ENCODE measurements around the gene RAB6D.
"Not testable (repeated sequence)": the region's sequence is repeated elsewhere in the genome, so short reads cannot be mapped to it uniquely, and the experiment has no call there.

The RAB6D gene

DNA sequence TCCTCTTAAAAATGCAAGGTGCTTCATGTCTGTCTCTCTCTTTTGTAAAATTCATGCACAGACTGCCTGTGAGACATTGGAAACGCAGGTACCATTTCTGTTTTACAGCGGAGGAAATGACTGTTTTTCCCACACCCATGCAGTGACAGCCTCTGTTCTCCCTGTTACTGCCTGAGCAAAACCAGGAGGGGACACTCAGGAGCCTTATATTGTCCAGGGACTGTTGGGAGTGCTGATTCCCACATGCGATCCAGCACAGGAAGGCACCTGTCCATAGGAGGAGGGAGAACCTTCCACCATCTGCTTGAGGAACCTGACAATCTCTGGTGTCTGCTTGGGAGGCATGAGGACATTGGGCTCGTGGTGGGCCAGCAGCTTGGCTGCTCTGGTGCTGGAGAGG, 36.9 kb upstream of the RAB6D start:
- TF ChIP-seq, protein P1, sequence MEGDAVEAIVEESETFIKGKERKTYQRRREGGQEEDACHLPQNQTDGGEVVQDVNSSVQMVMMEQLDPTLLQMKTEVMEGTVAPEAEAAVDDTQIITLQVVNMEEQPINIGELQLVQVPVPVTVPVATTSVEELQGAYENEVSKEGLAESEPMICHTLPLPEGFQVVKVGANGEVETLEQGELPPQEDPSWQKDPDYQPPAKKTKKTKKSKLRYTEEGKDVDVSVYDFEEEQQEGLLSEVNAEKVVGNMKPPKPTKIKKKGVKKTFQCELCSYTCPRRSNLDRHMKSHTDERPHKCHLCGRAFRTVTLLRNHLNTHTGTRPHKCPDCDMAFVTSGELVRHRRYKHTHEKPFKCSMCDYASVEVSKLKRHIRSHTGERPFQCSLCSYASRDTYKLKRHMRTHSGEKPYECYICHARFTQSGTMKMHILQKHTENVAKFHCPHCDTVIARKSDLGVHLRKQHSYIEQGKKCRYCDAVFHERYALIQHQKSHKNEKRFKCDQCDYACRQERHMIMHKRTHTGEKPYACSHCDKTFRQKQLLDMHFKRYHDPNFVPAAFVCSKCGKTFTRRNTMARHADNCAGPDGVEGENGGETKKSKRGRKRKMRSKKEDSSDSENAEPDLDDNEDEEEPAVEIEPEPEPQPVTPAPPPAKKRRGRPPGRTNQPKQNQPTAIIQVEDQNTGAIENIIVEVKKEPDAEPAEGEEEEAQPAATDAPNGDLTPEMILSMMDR (IDR thresholded peaks at IDR 0.05; ENCODE audit: low read depth, low read length, missing control alignments) = no peak
- no peak overlapping the region for H3K4me3 ChIP-seq (ENCODE audit: low read depth, low read length)
- DNase-seq (ENCODE audit: low read depth) = no peak

DNA sequence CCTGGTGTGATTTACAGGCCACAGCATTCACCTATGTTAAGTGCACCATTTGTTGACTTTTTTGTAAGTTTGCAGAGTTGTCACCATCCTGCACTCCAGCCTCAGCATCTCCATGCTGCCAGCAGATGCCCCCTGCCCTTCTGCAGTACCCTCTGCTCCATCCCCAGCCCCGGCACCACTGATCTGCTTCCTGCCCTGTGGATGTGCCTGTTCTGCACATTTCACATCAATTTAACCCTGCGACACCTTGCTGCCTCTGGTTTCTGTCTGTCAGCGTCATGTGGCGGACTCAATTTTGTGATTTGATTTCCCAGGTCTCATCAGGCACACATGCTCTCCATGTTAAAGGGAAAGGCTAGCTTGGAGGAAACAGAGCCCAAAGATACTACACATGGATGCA, 36.5 kb upstream of the RAB6D start:
- H3K4me3 ChIP-seq (ENCODE audit: low read depth, low read length); DNase-seq (ENCODE audit: low read depth): not testable (repeated sequence)

DNA sequence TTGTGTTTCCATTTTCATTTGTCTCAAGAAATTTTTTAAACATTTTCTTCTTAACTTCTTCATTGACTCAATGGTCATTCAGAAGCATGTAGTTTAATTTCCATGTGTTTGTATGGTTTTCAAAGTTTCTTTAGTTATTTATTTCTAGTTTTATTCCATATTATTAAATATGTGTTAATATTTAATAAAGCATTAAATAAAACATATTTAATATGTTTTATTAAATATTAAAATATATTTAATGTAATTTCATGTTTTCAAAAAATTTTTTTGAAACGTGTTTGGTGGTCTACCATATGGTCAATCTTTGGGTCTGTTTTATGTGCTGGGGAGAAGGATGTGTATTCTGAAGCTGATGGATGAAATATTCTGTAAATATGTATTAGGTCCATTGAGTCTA, 32.2 kb upstream of the RAB6D start:
- not testable (repeated sequence) for H3K4me3 ChIP-seq (ENCODE audit: low read depth, low read length); DNase-seq (ENCODE audit: low read depth)

DNA sequence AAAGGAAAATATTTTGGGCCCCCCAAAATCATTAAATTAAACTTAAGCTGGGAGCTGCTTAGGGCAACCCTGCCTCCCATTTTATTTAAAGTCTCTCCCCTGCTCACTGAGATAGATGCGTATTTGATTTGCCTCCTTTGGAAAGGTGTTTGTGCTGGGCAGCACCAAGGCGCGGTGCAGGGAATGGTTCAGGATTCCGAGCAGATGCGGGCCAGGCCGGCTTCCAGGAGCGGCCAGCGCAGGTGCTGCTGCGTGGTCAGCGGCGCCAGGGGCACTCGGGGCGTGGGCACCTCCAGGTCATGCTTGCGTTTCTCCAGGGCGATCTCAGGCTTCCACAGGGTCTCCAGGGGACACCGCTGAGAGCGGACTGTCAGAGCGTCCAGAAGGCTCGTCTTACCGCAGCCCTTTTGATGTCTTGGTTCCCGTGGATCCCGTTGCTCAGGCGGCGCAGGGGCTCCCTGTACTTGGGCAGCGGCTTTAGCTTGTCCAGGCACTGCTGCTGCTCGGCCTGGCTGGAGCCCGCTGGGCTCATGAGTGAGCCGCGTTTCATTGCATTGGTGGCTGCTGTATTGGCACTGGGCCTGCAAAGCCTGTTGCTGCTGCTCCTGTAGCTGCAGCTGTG, 31.2 kb upstream of the RAB6D start:
- not testable (repeated sequence) for DNase-seq (ENCODE audit: low read depth); H3K4me3 ChIP-seq (ENCODE audit: low read depth, low read length)

DNA sequence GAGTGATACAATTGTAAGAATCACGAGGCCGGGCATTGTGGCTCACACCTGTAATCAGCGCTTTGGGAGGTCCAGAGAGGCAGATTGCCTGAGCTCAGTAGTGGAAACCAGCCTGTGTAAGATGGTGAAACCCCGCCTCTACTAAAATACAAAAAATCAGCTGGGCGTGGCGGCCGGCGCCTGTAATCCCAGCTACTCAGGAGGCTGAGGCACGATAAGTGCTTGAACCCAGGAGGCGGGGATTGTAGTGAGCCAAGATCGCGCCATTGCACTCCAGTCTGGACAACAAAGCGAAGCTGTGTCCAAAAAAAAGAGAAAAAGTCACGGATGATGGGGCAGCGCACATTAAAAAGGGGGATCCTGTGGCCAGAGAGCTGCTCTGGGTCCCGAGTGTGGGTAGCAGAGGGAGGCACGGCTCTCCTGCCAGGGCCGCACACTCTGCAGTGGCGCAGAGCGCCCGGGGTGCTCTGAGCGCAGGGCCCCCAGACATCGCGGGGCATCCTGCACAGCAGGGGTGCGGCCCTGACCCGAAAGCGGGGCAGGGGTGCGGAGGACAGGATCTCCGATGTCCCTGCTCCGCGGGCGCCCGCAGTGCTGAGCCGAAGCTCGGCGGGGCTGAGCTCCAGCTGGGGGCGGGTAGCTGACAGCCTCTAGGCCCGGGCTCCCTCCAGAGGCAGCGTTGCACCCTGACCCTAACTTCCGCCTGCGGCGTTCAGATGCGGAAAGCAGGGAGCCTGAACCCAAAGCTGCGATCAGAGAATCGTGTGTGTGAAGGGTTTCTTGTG, 30.4 kb upstream of the RAB6D start:
- no peak for DNase-seq (ENCODE audit: low read depth)
- H3K4me3 ChIP-seq (ENCODE audit: low read depth, low read length) = no peak overlapping the region
- TF ChIP-seq, protein P1 (IDR thresholded peaks at IDR 0.05; ENCODE audit: low read depth, low read length, missing control alignments) = no peak

DNA sequence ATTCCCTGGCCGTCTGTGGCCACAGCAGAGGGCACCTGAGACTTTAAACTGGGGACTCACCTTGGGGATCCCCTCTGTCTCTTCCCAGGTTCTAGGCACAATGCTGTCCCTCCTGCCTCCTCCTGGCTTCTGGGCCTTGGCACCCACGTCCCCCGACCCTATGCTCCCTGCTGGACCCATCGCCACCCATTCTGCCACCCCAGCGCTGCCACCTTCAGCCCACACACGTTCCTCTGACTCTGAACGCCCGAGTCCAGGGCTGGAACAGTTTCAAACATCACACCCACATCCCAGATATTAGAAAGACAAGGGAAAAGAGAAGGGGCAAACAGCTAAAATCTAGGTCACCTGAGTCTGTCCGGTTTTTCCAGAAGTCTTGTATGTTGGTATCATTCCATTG, 28.0 kb upstream of the RAB6D start:
- not testable (repeated sequence) for H3K4me3 ChIP-seq (ENCODE audit: low read depth, low read length); DNase-seq (ENCODE audit: low read depth)

DNA sequence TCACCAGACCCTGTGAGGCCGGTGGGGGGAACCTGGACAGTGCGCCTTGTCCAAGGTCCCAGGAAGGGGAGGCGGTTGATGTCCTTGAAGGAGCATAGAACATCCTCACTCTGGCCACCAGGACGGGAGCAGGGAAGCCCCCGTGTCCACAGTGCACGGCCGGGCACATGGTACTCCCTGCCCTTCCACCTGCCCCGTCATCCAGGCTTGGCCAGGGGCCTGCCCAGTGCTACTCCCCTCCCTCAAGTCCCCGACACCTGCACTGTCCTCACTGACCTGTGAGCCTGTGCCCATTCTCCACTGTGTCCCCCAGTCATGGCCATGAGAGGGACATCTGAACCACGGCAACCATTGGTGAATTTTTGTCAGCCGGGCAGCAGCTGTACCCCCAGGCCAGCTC, 27.5 kb upstream of the RAB6D start:
- DNase-seq (ENCODE audit: low read depth); H3K4me3 ChIP-seq (ENCODE audit: low read depth, low read length): not testable (repeated sequence)

DNA sequence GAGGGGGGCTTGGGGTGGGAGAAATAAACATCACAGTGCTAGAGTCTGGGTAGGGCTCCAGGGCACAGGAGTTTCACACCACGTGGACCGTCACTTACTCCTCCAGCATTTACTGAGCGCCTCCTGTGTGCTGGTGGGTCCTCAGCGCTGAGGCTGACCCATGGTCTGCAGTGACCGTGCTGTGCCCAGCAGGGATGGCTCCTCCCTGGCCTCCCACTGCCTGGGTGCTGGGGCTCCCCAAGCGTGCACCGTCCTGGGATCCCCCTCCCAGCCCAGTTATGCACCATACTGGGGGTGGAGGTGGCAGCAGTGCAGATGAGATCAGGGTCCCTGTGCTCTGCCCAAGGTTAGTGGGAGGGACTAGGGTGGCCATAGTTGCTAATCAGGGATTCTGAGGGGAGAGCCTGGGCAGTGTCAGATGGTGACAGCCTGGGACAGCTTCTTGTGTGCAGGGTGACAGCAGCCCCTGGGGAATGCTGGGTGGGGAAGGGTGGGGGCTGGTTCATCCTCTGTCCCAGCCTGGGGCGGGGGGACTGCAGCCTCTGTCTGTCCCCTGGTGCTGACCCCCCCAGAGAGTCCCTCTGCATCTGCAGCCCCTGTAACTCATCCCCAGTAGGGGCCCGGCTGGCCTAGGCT, 26.6 kb upstream of the RAB6D start:
- not testable (repeated sequence) for DNase-seq (ENCODE audit: low read depth); H3K4me3 ChIP-seq (ENCODE audit: low read depth, low read length)

DNA sequence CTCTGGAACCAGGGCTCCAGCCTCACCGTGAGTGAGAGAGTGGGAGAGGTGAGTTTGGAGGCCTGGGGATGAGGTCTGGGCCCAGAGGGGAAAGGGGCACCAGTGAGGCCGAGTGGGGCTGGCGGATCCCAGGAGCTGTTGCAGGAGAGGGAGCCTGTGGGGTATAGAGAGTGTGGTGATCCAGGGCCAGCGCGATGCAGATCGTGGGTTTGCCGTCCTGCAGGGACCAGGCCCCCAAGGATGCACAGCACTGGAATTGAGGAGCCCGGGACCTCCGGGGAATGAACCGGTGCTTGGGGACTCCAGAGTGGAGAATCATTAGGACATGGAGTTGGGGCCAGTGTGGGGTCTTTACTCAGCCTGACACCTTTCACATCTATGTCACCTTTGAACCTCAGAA, 25.7 kb upstream of the RAB6D start:
- no peak overlapping the region for H3K4me3 ChIP-seq (ENCODE audit: low read depth, low read length)
- TF ChIP-seq, protein P1 (IDR thresholded peaks at IDR 0.05; ENCODE audit: low read depth, low read length, missing control alignments) = no peak
- DNase-seq (ENCODE audit: low read depth) = no peak

DNA sequence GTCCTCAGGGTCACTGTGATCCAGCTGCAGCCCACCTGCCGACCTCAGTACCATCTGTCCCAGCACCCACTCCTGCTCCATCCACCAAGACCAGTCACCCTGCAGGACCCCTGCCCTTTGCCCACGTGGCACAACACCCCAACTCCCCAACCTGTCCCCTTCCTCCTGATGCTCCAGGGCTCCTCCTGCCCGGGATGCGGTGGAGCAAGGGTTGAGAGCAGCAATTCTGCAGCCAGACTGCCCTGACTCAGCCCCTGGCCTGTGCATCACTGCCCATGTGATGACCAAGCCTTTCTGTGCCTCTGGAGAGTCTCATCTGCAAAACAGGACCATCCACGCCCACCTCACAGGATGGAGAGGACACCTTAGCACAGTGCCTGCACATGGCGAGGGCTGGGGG, 24.9 kb upstream of the RAB6D start:
- not testable (repeated sequence) for H3K4me3 ChIP-seq (ENCODE audit: low read depth, low read length); DNase-seq (ENCODE audit: low read depth)

DNA sequence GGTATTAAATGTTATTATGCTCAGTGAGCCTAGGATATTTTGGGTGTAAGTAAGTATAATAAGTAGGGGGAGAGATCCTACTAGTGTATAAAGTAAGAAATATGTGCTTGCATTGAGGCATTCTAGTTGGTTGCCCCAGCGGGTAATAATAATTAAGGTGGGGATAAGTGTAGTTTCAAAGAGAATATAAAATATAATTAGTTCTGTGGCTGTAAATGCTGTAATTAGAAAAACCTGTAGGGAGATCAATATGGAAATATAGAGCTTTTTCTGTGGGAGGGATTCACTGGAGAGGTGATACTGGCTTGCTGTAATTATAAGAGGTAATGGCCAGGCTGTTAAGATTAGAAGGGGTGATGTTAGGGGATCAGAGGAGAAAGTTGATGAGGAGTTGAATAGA, 9.1 kb upstream of the RAB6D start:
- not testable (repeated sequence) for H3K4me3 ChIP-seq (ENCODE audit: low read depth, low read length); DNase-seq (ENCODE audit: low read depth)
